ENCODE measurements around the gene FBL.
"Not testable (repeated sequence)": the region's sequence is repeated elsewhere in the genome, so short reads cannot be mapped to it uniquely, and the experiment has no call there.

FBL gene

GRCh38 chr19:39845933-39846677 is at the start of gene FBL:
Gene FBL, minus strand, starts transcription at chr19:39846379. Its CDS starts 79 bp downstream, at chr19:39846300.
- H3K9ac ChIP-seq (ENCODE audit: low read length) = peak within 1 kb of the TSS; percentile 58
- no peaks in the 10 kb centered on the region for H3K36me3 ChIP-seq (ENCODE audit: control insufficient read depth, insufficient read depth, low read length)
- H3K27me3 ChIP-seq (ENCODE audit: control insufficient read depth, insufficient read depth, low read length) = no peaks in the 10 kb centered on the region
- H3K4me1 ChIP-seq (ENCODE audit: control insufficient read depth, insufficient read depth, low read length) = peaks cover 11% of the 10 kb centered on the region
- H3K27ac ChIP-seq (ENCODE audit: low read depth, low read length) = peak within 1 kb of the TSS; percentile 87
- peak within 1 kb of the TSS; percentile 95 for H3K4me3 ChIP-seq (ENCODE audit: low read length)

- H3K27me3 ChIP-seq (ENCODE audit: control insufficient read depth, insufficient read depth, low read length) = not testable (repeated sequence)
Measured at GRCh38 chr19:39895096-39895495, 48.9 kb upstream of the FBL start.

GRCh38 chr19:39894236-39894606 is 48.0 kb upstream of the FBL start:
- not testable (repeated sequence) for H3K36me3 ChIP-seq (ENCODE audit: control insufficient read depth, insufficient read depth, low read length); H3K4me3 ChIP-seq (ENCODE audit: low read length); H3K27me3 ChIP-seq (ENCODE audit: control insufficient read depth, insufficient read depth, low read length); H3K4me1 ChIP-seq (ENCODE audit: control insufficient read depth, insufficient read depth, low read length); H3K9ac ChIP-seq (ENCODE audit: low read length); H3K27ac ChIP-seq (ENCODE audit: low read depth, low read length)

More at GRCh38 chr19:39895096-39895495, 48.9 kb upstream of the FBL start:
- not testable (repeated sequence) for H3K9ac ChIP-seq (ENCODE audit: low read length); H3K36me3 ChIP-seq (ENCODE audit: control insufficient read depth, insufficient read depth, low read length); H3K4me3 ChIP-seq (ENCODE audit: low read length); H3K27ac ChIP-seq (ENCODE audit: low read depth, low read length); H3K4me1 ChIP-seq (ENCODE audit: control insufficient read depth, insufficient read depth, low read length)

- not testable (repeated sequence) for H3K27me3 ChIP-seq (ENCODE audit: control insufficient read depth, insufficient read depth, low read length); H3K36me3 ChIP-seq (ENCODE audit: control insufficient read depth, insufficient read depth, low read length); H3K4me3 ChIP-seq (ENCODE audit: low read length); H3K4me1 ChIP-seq (ENCODE audit: control insufficient read depth, insufficient read depth, low read length); H3K27ac ChIP-seq (ENCODE audit: low read depth, low read length); H3K9ac ChIP-seq (ENCODE audit: low read length)
Measured at GRCh38 chr19:39893366-39894235, 47.4 kb upstream of the FBL start.

- not testable (repeated sequence) for H3K27me3 ChIP-seq (ENCODE audit: control insufficient read depth, insufficient read depth, low read length); H3K36me3 ChIP-seq (ENCODE audit: control insufficient read depth, insufficient read depth, low read length); H3K4me1 ChIP-seq (ENCODE audit: control insufficient read depth, insufficient read depth, low read length); H3K9ac ChIP-seq (ENCODE audit: low read length); H3K4me3 ChIP-seq (ENCODE audit: low read length); H3K27ac ChIP-seq (ENCODE audit: low read depth, low read length)
Measured at GRCh38 chr19:39892506-39892902, 46.3 kb upstream of the FBL start.

GRCh38 chr19:39891660-39892505 is 45.7 kb upstream of the FBL start:
- H3K4me3 ChIP-seq (ENCODE audit: low read length); H3K9ac ChIP-seq (ENCODE audit: low read length); H3K36me3 ChIP-seq (ENCODE audit: control insufficient read depth, insufficient read depth, low read length); H3K4me1 ChIP-seq (ENCODE audit: control insufficient read depth, insufficient read depth, low read length); H3K27ac ChIP-seq (ENCODE audit: low read depth, low read length); H3K27me3 ChIP-seq (ENCODE audit: control insufficient read depth, insufficient read depth, low read length): not testable (repeated sequence)

GRCh38 chr19:39890755-39891551 is 44.8 kb upstream of the FBL start:
- H3K27me3 ChIP-seq (ENCODE audit: control insufficient read depth, insufficient read depth, low read length) = no peaks in the 10 kb centered on the region
- peaks cover 5% of the 10 kb centered on the region for H3K36me3 ChIP-seq (ENCODE audit: control insufficient read depth, insufficient read depth, low read length)
- H3K4me1 ChIP-seq (ENCODE audit: control insufficient read depth, insufficient read depth, low read length) = no peaks in the 10 kb centered on the region
- no peak overlapping the region for H3K27ac ChIP-seq (ENCODE audit: low read depth, low read length)
- no peak overlapping the region for H3K9ac ChIP-seq (ENCODE audit: low read length)
- H3K4me3 ChIP-seq (ENCODE audit: low read length) = no peak overlapping the region

GRCh38 chr19:39889872-39890754 is 43.9 kb upstream of the FBL start:
- H3K4me3 ChIP-seq (ENCODE audit: low read length); H3K9ac ChIP-seq (ENCODE audit: low read length); H3K4me1 ChIP-seq (ENCODE audit: control insufficient read depth, insufficient read depth, low read length); H3K27ac ChIP-seq (ENCODE audit: low read depth, low read length); H3K36me3 ChIP-seq (ENCODE audit: control insufficient read depth, insufficient read depth, low read length); H3K27me3 ChIP-seq (ENCODE audit: control insufficient read depth, insufficient read depth, low read length): not testable (repeated sequence)

GRCh38 chr19:39887456-39887951 is 41.3 kb upstream of the FBL start:
- H3K27me3 ChIP-seq (ENCODE audit: control insufficient read depth, insufficient read depth, low read length); H3K36me3 ChIP-seq (ENCODE audit: control insufficient read depth, insufficient read depth, low read length); H3K9ac ChIP-seq (ENCODE audit: low read length); H3K27ac ChIP-seq (ENCODE audit: low read depth, low read length); H3K4me1 ChIP-seq (ENCODE audit: control insufficient read depth, insufficient read depth, low read length); H3K4me3 ChIP-seq (ENCODE audit: low read length): not testable (repeated sequence)

GRCh38 chr19:39885821-39886554 is 39.8 kb upstream of the FBL start:
- H3K27me3 ChIP-seq (ENCODE audit: control insufficient read depth, insufficient read depth, low read length); H3K36me3 ChIP-seq (ENCODE audit: control insufficient read depth, insufficient read depth, low read length); H3K4me3 ChIP-seq (ENCODE audit: low read length); H3K9ac ChIP-seq (ENCODE audit: low read length); H3K27ac ChIP-seq (ENCODE audit: low read depth, low read length); H3K4me1 ChIP-seq (ENCODE audit: control insufficient read depth, insufficient read depth, low read length): not testable (repeated sequence)
